Loucy (cell line): Measurements from ENCODE around the gene AGO3.

Source experiments
- EZH2phosphoT487 ChIP-seq: fragments of 200-600 bp; IDR thresholded peaks from 2 replicates; pipeline ENCODE4 v1.6.1; 2018; ENCODE audit warnings: antibody characterized with exemption, mild to moderate bottlenecking, moderate library complexity, borderline replicate concordance
- TF ChIP-seq, protein P1 (sequence below): fragments of 200-600 bp; sonication (generic); conservative IDR thresholded peaks from 2 replicates; pipeline ENCODE4 v1.5.1; 2014; ENCODE audit warnings: mild to moderate bottlenecking, antibody characterized with exemption, low read length

DNA sequence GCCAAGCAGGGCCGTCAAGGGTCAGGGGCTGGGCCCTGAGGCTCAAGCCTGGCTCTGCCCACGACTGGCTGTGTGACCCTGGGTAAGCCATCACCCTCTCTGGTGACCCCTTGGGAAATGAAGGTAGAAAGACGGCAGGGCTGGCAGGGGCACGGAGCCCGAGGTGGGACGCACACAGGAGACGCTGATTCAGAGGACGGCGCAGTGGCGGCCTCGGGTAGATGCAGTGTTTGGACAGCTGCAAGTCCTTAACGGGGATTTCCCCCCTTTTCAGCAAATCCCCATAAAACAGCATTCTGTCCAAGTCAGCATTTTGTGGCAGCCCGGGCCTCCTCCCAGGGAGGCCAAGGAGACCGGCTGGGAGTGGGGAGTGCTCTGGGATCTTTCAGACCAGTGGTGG lies 177.4 kb downstream of the AGO3 start:
- TF ChIP-seq, protein P1, sequence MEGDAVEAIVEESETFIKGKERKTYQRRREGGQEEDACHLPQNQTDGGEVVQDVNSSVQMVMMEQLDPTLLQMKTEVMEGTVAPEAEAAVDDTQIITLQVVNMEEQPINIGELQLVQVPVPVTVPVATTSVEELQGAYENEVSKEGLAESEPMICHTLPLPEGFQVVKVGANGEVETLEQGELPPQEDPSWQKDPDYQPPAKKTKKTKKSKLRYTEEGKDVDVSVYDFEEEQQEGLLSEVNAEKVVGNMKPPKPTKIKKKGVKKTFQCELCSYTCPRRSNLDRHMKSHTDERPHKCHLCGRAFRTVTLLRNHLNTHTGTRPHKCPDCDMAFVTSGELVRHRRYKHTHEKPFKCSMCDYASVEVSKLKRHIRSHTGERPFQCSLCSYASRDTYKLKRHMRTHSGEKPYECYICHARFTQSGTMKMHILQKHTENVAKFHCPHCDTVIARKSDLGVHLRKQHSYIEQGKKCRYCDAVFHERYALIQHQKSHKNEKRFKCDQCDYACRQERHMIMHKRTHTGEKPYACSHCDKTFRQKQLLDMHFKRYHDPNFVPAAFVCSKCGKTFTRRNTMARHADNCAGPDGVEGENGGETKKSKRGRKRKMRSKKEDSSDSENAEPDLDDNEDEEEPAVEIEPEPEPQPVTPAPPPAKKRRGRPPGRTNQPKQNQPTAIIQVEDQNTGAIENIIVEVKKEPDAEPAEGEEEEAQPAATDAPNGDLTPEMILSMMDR = no peak
- TF ChIP-seq EZH2phosphoT487 = no peak
